Heart left ventricle (tissue), 13 donors: ENCODE data around the gene RPTOR.

Experiments used
- POLR2A ChIP-seq, 2 donors: fragments of 450-650 bp; IDR thresholded peaks; one replicate each; pipeline ENCODE4 v1.6.1; 2017; ENCODE audit warnings: antibody characterized with exemption in 2 of 2, mild to moderate bottlenecking in 2 of 2, moderate library complexity in 2 of 2
- TF ChIP-seq, protein P1 (sequence below), 12 donors: fragments of 200-600 bp; sonication (generic) in 4 of 12; IDR thresholded peaks; one replicate each; pipeline versions ENCODE4 v1.5.0 to v1.8.0; 2018 to 2022; ENCODE audit warnings: antibody characterized with exemption in 12 of 12, mild to moderate bottlenecking in 5 of 12
- donor health status: ischemic (EF 13 %, LVEDD 7.1; RV severe dilation, severe dysfunction).
- donor health status: DM: no; HTN: yes; CAD: no.
- donor health status: DM: no; HTN: no; CAD: no.
- donor health status: ischemic (EF 25% LVEDD 6.9; RV normal size, moderate dysfunction).
- donor health status: ischemic (EF 25% LVEDD 5.7; RV mildly dilated, moderate dysfunction).
- donor health status: ischemic (EF 35%, LVEDD 5.7; RV mildly dilated, moderate dysfunction).
- donor health status: nonischemic (EF 11% LVEDD 7.7; RV severe dilation, severe dysfunction).
- donor health status: DM: yes; HTN: yes; CAD: no.
- donor health status: PGD.
- donor health status: ischemic (EF 29% LVEDD 5.4; RV normal size, mild dysfunction).
- donor health status: nonischemic (EF 23%, LVEDD 6.1; RV moderate dilation, normal function).

DNA sequence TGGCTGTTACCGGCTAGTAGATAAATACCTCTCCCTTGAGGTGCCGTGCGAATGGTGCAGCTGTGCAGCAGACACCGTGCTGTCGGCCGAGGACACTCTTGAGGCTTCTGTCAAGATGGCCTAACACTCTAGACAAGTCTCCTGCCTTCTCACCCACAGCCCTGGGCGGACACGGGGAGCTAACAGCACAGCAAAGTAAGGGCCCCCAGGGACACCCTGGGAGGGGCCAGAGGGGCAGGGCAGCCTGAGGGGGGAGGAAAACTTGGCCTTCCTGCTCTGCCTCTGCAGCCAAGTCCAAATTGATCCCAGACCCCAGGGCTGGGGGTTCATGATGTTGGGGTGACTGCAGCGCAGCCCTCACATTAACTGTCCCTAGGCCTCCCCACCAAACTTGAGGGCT lies 210.2 kb downstream of the RPTOR start:
- TF ChIP-seq, protein P1, sequence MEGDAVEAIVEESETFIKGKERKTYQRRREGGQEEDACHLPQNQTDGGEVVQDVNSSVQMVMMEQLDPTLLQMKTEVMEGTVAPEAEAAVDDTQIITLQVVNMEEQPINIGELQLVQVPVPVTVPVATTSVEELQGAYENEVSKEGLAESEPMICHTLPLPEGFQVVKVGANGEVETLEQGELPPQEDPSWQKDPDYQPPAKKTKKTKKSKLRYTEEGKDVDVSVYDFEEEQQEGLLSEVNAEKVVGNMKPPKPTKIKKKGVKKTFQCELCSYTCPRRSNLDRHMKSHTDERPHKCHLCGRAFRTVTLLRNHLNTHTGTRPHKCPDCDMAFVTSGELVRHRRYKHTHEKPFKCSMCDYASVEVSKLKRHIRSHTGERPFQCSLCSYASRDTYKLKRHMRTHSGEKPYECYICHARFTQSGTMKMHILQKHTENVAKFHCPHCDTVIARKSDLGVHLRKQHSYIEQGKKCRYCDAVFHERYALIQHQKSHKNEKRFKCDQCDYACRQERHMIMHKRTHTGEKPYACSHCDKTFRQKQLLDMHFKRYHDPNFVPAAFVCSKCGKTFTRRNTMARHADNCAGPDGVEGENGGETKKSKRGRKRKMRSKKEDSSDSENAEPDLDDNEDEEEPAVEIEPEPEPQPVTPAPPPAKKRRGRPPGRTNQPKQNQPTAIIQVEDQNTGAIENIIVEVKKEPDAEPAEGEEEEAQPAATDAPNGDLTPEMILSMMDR (IDR thresholded peaks at IDR 0.05), result no peak
- TF ChIP-seq POLR2A (IDR thresholded peaks at IDR 0.05), result no peak
